Liver (tissue), 9 donors: Measurements from ENCODE around the gene HNMT. TPM values are rescaled to one million over a fixed set of nuclear protein-coding genes. Genes with fewer than 3 reads are reported as not detected.

ENCODE experiments used
- DNase-seq: peaks from one replicate; pipeline ENCODE4 v3.0.0-alpha.2; 2017; ENCODE audit warnings: low spot score
- H3K27ac ChIP-seq, 2 donors: one replicate each; pipeline ENCODE4 v1.7.0; 2013; ENCODE audit warnings: inconsistent platforms in 2 of 2, low read length in 2 of 2, control low read depth in 1 of 2, low read depth in 1 of 2, mild to moderate bottlenecking in 1 of 2
- H3K27me3 ChIP-seq, 4 donors: one replicate each; pipeline versions ENCODE4 v1.6.1 to v1.7.0; 2013; ENCODE audit warnings: low read length in 3 of 4, inconsistent platforms in 1 of 4, mild to moderate bottlenecking in 1 of 4, moderate library complexity in 1 of 4; ENCODE audit not compliant: control insufficient read depth in 4 of 4, insufficient read depth in 4 of 4
- H3K36me3 ChIP-seq, 4 donors: one replicate each; pipeline versions ENCODE4 v1.6.1 to v1.7.0; 2013; ENCODE audit warnings: low read length in 3 of 4, mild to moderate bottlenecking in 3 of 4, low read depth in 1 of 4, moderate library complexity in 1 of 4; ENCODE audit not compliant: control insufficient read depth in 4 of 4, insufficient read depth in 3 of 4
- H3K4me1 ChIP-seq, 4 donors: one replicate each; pipeline versions ENCODE4 v1.6.1 to v1.7.0; 2013; ENCODE audit warnings: low read length in 3 of 4, mild to moderate bottlenecking in 3 of 4, moderate library complexity in 1 of 4; ENCODE audit not compliant: control insufficient read depth in 4 of 4, insufficient read depth in 4 of 4
- H3K4me3 ChIP-seq, 3 donors: one replicate each; pipeline versions ENCODE4 v1.6.1 to v1.7.0; 2013; ENCODE audit warnings: low read length in 3 of 3, control low read depth in 1 of 3, low read depth in 1 of 3, mild to moderate bottlenecking in 1 of 3
- H3K9ac ChIP-seq, 2 donors: one replicate each; pipeline ENCODE4 v1.7.0; 2013; ENCODE audit warnings: low read length in 2 of 2, mild to moderate bottlenecking in 2 of 2, moderate library complexity in 2 of 2, control low read depth in 1 of 2, low read depth in 1 of 2
- H3K9me3 ChIP-seq, 4 donors: one replicate each; pipeline versions ENCODE4 v1.6.1 to v1.7.0; 2013; ENCODE audit warnings: low read length in 3 of 4; ENCODE audit not compliant: control insufficient read depth in 4 of 4
- EGR1 ChIP-seq, 2 donors: IDR thresholded peaks; 2 replicates each; pipeline ENCODE4 v1.6.1; 2016 to 2018; ENCODE audit warnings: antibody characterized with exemption in 2 of 2, low read depth in 2 of 2
- FOXA1 ChIP-seq: IDR thresholded peaks from 2 replicates; pipeline ENCODE4 v1.6.1; 2016; ENCODE audit warnings: antibody characterized with exemption
- FOXA2 ChIP-seq: IDR thresholded peaks from 2 replicates; pipeline ENCODE4 v1.6.1; 2016; ENCODE audit warnings: antibody characterized with exemption
- GABPA ChIP-seq, 2 donors: IDR thresholded peaks in 1 of 2; conservative IDR thresholded peaks in 1 of 2; 2 replicates each; pipeline ENCODE4 v1.6.1; 2016; ENCODE audit warnings: antibody characterized with exemption in 2 of 2, mild to moderate bottlenecking in 1 of 2, moderate library complexity in 1 of 2
- HNF4A ChIP-seq, 2 donors: conservative IDR thresholded peaks; 2 replicates each; pipeline ENCODE4 v1.6.1; 2016; ENCODE audit warnings: antibody characterized with exemption in 2 of 2, mild to moderate bottlenecking in 2 of 2
- HNF4G ChIP-seq: IDR thresholded peaks from 2 replicates; pipeline ENCODE4 v1.6.1; 2016; ENCODE audit warnings: antibody characterized with exemption
- JUND ChIP-seq, 2 donors: IDR thresholded peaks; 2 replicates each; pipeline ENCODE4 v1.6.1; 2016; ENCODE audit warnings: antibody characterized with exemption in 2 of 2
- NR2F2 ChIP-seq: IDR thresholded peaks from 2 replicates; pipeline ENCODE4 v1.6.1; 2016; ENCODE audit warnings: antibody characterized with exemption
- RAD21 ChIP-seq, 2 donors: IDR thresholded peaks; 2 replicates each; pipeline ENCODE4 v1.6.1; 2016; ENCODE audit warnings: antibody characterized with exemption in 2 of 2, mild to moderate bottlenecking in 2 of 2
- RXRA ChIP-seq, 2 donors: IDR thresholded peaks; 2 replicates each; pipeline ENCODE4 v1.6.1; 2017 to 2018; ENCODE audit warnings: antibody characterized with exemption in 2 of 2, mild to moderate bottlenecking in 1 of 2
- SP1 ChIP-seq: IDR thresholded peaks from 2 replicates; pipeline ENCODE4 v1.6.1; 2018; ENCODE audit warnings: antibody characterized with exemption, mild to moderate bottlenecking
- TAF1 ChIP-seq: conservative IDR thresholded peaks from 2 replicates; pipeline ENCODE4 v1.6.1; 2016; ENCODE audit warnings: antibody characterized with exemption, mild to moderate bottlenecking
- YY1 ChIP-seq: IDR thresholded peaks from 2 replicates; pipeline ENCODE4 v1.6.1; 2016; ENCODE audit warnings: antibody characterized with exemption, mild to moderate bottlenecking
- WGBS: extraction: QIAGEN DNeasy Blood & Tissue Kit; methylation state at CpG from one replicate; pipeline ENCODE4 v1.1.7; 2013; 5-methylcytosine and 5-hydroxymethylcytosine counted together
- polyA plus RNA-seq, 2 donors: library from polyadenylated mRNA; stranded (reverse) in 1 of 2; unstranded in 1 of 2; fragments of 200-250 nt in 1 of 2; fragments of >200 nt in 1 of 2; fragmentation: Nextera tagmentation in 1 of 2; extraction: Ambion mirVana in 1 of 2; gene quantifications; one replicate each; pipeline versions ENCODE4 v1.2.1 to v1.2.3, GENCODE V29; 2013 to 2015
- total RNA-seq, 2 donors: library from RNA; depleted of rRNA; stranded (reverse); fragments of >200 nt; gene quantifications; one replicate each; pipeline ENCODE4 v1.2.3, GENCODE V29; 2014
- TF ChIP-seq, protein P1 (sequence below): fragments of 150-350 bp; IDR thresholded peaks from 2 replicates; pipeline ENCODE4 v1.5.1; 2017; ENCODE audit warnings: improper control_type of control experiment, low read depth, low read length; ENCODE audit not compliant: missing input control
- TF ChIP-seq, protein P2 (sequence below): IDR thresholded peaks from 2 replicates; pipeline ENCODE4 v1.6.1; 2016; ENCODE audit warnings: antibody characterized with exemption
- TF ChIP-seq, protein P3 (sequence below): IDR thresholded peaks from 2 replicates; pipeline ENCODE4 v1.6.1; 2016; ENCODE audit warnings: antibody characterized with exemption
- TF ChIP-seq, protein P4 (sequence below): IDR thresholded peaks from 2 replicates; pipeline ENCODE4 v1.6.1; 2016; ENCODE audit warnings: antibody characterized with exemption
- TF ChIP-seq, protein P5 (sequence below): IDR thresholded peaks from 2 replicates; pipeline ENCODE4 v1.6.1; 2016; ENCODE audit warnings: antibody characterized with exemption, mild to moderate bottlenecking
- donor health status: healthy.
- donor health status: healthy.
- donor health status: healthy.
- donor health status: healthy.
- donor health status: healthy.

The HNMT gene
- total and polyA plus RNA-seq, 4 donors = 44.4 to 103 (median 78.5) TPM

DNA sequence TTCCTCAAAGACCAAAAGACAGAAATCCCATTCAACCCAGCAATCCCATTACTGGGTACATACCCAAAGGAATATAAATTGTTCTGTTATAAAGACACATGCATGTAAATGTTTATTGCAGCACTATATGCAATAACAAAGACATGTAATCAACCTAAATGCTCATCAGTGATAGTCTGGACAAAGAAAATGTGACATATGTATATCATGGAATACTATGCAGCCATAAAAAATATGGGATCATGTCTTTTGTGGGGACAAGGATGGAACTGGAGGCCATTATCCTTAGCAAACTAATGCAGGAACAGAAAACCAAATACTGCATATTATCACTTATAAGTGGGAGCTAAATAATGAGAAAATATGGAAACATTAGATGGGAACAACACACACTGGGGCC lies 2.7 kb upstream of the HNMT start:
- H3K27me3 ChIP-seq = no peaks in the 10 kb centered on the region
- H3K9me3 ChIP-seq = no peaks in the 10 kb centered on the region
- no peak for DNase-seq
- TF ChIP-seq, protein P1, sequence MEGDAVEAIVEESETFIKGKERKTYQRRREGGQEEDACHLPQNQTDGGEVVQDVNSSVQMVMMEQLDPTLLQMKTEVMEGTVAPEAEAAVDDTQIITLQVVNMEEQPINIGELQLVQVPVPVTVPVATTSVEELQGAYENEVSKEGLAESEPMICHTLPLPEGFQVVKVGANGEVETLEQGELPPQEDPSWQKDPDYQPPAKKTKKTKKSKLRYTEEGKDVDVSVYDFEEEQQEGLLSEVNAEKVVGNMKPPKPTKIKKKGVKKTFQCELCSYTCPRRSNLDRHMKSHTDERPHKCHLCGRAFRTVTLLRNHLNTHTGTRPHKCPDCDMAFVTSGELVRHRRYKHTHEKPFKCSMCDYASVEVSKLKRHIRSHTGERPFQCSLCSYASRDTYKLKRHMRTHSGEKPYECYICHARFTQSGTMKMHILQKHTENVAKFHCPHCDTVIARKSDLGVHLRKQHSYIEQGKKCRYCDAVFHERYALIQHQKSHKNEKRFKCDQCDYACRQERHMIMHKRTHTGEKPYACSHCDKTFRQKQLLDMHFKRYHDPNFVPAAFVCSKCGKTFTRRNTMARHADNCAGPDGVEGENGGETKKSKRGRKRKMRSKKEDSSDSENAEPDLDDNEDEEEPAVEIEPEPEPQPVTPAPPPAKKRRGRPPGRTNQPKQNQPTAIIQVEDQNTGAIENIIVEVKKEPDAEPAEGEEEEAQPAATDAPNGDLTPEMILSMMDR = no peak
- TF ChIP-seq RAD21 (IDR thresholded peaks at IDR 0.05) = no peak
- TF ChIP-seq, protein P2, sequence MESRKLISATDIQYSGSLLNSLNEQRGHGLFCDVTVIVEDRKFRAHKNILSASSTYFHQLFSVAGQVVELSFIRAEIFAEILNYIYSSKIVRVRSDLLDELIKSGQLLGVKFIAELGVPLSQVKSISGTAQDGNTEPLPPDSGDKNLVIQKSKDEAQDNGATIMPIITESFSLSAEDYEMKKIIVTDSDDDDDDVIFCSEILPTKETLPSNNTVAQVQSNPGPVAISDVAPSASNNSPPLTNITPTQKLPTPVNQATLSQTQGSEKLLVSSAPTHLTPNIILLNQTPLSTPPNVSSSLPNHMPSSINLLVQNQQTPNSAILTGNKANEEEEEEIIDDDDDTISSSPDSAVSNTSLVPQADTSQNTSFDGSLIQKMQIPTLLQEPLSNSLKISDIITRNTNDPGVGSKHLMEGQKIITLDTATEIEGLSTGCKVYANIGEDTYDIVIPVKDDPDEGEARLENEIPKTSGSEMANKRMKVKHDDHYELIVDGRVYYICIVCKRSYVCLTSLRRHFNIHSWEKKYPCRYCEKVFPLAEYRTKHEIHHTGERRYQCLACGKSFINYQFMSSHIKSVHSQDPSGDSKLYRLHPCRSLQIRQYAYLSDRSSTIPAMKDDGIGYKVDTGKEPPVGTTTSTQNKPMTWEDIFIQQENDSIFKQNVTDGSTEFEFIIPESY = no peak
- TF ChIP-seq HNF4G = no peak
- TF ChIP-seq JUND (IDR thresholded peaks at IDR 0.05) = no peak
- TF ChIP-seq FOXA2 = no peak
- H3K36me3 ChIP-seq = no peaks in the 10 kb centered on the region
- no peak overlapping the region for H3K4me3 ChIP-seq
- no peak overlapping the region for H3K9ac ChIP-seq
- no peak overlapping the region for H3K27ac ChIP-seq
- peaks cover 0 to 12% (median 2%) of the 10 kb centered on the region in 4 donors for H3K4me1 ChIP-seq

DNA sequence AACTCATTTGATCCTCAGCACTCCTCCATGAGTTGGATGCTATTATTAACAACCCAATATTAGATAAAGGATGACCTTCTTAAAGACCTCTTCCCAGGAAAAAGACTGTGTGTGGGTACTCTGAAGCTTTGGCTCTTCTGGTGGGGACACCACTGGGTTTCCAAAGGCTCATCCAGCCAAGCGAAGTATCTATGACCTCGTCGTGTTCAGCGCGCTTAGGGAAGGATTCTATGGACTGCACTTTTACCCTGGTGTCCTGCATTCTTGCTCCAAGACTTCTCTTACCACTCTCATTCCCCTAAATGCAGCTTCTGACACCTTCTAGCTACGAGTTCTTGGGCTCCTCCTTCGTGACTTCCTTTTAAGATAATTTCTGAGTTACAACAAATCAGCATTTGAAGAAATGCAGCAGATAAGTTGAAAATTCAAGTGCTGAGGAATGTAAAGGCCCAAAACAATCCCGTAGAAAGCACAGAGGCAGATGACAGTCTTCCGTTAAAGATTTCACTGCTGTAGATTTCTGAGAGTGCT lies 673 bp upstream of the HNMT start:
- H3K4me1 ChIP-seq = peaks cover 6 to 29% (median 12%) of the 10 kb centered on the region in 4 donors
- WGBS = 10% methylated on average over 9 of the region's 9 CpGs
- DNase-seq = no peak
- TF ChIP-seq TAF1 (no peak), YY1 (no peak), RXRA (IDR thresholded peaks at IDR 0.05) (no peak), FOXA2 (no peak), NR2F2 (no peak), JUND (IDR thresholded peaks at IDR 0.05) (no peak), SP1 (no peak), HNF4G (no peak), EGR1 (IDR thresholded peaks at IDR 0.05; ENCODE audit: low read depth in 2 of 2) (no peak), GABPA (IDR thresholded peaks at IDR 0.05 in 1 of 2, conservative IDR thresholded peaks at IDR 0.05 in 1 of 2) (no peak), FOXA1 (no peak), RAD21 (IDR thresholded peaks at IDR 0.05) (no peak), HNF4A (conservative IDR thresholded peaks at IDR 0.05) (no peak)
- TF ChIP-seq, protein P1 = no peak
- TF ChIP-seq, protein P2 = no peak
- TF ChIP-seq, protein P3, sequence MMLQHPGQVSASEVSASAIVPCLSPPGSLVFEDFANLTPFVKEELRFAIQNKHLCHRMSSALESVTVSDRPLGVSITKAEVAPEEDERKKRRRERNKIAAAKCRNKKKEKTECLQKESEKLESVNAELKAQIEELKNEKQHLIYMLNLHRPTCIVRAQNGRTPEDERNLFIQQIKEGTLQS = no peak
- TF ChIP-seq, protein P4, sequence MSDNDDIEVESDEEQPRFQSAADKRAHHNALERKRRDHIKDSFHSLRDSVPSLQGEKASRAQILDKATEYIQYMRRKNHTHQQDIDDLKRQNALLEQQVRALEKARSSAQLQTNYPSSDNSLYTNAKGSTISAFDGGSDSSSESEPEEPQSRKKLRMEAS = no peak
- TF ChIP-seq, protein P5, sequence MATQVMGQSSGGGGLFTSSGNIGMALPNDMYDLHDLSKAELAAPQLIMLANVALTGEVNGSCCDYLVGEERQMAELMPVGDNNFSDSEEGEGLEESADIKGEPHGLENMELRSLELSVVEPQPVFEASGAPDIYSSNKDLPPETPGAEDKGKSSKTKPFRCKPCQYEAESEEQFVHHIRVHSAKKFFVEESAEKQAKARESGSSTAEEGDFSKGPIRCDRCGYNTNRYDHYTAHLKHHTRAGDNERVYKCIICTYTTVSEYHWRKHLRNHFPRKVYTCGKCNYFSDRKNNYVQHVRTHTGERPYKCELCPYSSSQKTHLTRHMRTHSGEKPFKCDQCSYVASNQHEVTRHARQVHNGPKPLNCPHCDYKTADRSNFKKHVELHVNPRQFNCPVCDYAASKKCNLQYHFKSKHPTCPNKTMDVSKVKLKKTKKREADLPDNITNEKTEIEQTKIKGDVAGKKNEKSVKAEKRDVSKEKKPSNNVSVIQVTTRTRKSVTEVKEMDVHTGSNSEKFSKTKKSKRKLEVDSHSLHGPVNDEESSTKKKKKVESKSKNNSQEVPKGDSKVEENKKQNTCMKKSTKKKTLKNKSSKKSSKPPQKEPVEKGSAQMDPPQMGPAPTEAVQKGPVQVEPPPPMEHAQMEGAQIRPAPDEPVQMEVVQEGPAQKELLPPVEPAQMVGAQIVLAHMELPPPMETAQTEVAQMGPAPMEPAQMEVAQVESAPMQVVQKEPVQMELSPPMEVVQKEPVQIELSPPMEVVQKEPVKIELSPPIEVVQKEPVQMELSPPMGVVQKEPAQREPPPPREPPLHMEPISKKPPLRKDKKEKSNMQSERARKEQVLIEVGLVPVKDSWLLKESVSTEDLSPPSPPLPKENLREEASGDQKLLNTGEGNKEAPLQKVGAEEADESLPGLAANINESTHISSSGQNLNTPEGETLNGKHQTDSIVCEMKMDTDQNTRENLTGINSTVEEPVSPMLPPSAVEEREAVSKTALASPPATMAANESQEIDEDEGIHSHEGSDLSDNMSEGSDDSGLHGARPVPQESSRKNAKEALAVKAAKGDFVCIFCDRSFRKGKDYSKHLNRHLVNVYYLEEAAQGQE = no peak
- H3K4me3 ChIP-seq = peak overlapping the region; percentile 20 to 63 (median 38)
- H3K9ac ChIP-seq = peak overlapping the region; percentile 69 to 77
- peaks cover 0 to 2% (median 0%) of the 10 kb centered on the region in 4 donors for H3K36me3 ChIP-seq
- H3K27ac ChIP-seq = peak overlapping the region; percentile 95 to 99
- no peaks in the 10 kb centered on the region for H3K27me3 ChIP-seq
- H3K9me3 ChIP-seq = no peaks in the 10 kb centered on the region
